GM12874 (cell line): Measurements from ENCODE around the gene LNPK.

ENCODE experiments used
- CTCF ChIP-seq: IDR thresholded peaks from 2 replicates; pipeline ENCODE4 v1.5.1; 2011; ENCODE audit warnings: low read depth, mild to moderate bottlenecking, control low read depth, low read length, moderate library complexity; ENCODE audit not compliant: insufficient read depth

The LNPK gene

GRCh38 chr2:175941699-175942098 is 60.4 kb downstream of the LNPK start:
- TF ChIP-seq CTCF: no peak

GRCh38 chr2:175937216-175937615 is 64.9 kb downstream of the LNPK start:
- TF ChIP-seq CTCF: no peak

- no peak for TF ChIP-seq CTCF
Observed at GRCh38 chr2:175935289-175936181, 66.5 kb downstream of the LNPK start.

GRCh38 chr2:175932675-175933074 is 69.4 kb downstream of the LNPK start:
- no peak for TF ChIP-seq CTCF

GRCh38 chr2:175931805-175932204 is 70.3 kb downstream of the LNPK start:
- no peak for TF ChIP-seq CTCF

GRCh38 chr2:175930504-175930903 is 71.6 kb downstream of the LNPK start:
- no peak for TF ChIP-seq CTCF

- no peak for TF ChIP-seq CTCF
Observed at GRCh38 chr2:175929850-175930249, 72.2 kb downstream of the LNPK start.

GRCh38 chr2:175926272-175926671 is 75.8 kb downstream of the LNPK start:
- TF ChIP-seq CTCF: no peak
